ENCODE measurements around the gene ACTG2. TPM values are rescaled to one million over a fixed set of nuclear protein-coding genes. Genes with fewer than 3 reads are reported as not detected.

Gene ACTG2
- total and polyA plus RNA-seq, 10 of the 15 experiments (the other 5 are each of a cell fraction or from before 2014, with no cell fraction given): 0.06 to 0.97 (median 0.12) TPM; not detected in 7

DNA sequence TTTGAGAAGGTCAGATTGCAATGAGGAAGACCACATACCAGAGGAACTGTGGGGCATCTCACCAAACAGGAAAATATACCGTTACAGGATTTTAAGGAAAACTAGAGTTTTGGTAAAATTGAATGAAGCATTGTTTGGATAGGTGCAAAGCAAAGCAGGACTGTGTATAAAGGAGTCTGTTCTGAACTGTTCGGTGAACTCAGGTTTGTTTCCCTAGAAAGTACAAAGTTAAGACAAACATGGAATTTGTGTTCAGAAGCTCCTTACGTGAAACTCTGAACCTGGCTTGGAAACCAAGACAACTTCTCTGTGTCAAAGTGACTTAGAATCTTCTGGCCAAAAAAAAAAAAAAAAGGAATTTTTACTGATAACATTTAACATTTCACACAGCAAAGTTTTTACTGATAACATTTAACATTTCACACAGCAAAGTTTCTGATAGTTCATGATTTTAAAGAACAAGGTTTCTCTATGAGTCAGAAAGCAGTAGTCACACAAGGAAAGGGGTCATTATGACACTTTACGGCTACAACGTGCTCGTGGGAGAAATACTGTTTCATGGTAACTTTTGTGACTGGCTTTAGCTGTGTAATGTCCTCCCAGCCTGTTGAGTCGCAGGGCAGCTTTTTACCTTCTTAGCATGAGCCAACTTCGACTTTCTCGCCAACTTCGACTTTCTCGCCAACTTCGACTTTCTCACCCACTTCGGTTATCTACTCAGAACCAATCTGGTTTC is 70.7 kb downstream of the ACTG2 start (continued):
- TF ChIP-seq CREB1 (IDR thresholded peaks at IDR 0.05; ENCODE audit: low read depth): peak; percentile 73; the same call in 1 of the 2 replicates
- peak; percentile 66; the same call in 1 of the 2 replicates for TF ChIP-seq NBN (IDR thresholded peaks at IDR 0.05)
- TF ChIP-seq NFXL1 (IDR thresholded peaks at IDR 0.05; ENCODE audit: borderline replicate concordance): no peak
- no peak for TF ChIP-seq NFYA (IDR thresholded peaks at IDR 0.05; ENCODE audit: borderline replicate concordance, low read depth, low read length)

DNA sequence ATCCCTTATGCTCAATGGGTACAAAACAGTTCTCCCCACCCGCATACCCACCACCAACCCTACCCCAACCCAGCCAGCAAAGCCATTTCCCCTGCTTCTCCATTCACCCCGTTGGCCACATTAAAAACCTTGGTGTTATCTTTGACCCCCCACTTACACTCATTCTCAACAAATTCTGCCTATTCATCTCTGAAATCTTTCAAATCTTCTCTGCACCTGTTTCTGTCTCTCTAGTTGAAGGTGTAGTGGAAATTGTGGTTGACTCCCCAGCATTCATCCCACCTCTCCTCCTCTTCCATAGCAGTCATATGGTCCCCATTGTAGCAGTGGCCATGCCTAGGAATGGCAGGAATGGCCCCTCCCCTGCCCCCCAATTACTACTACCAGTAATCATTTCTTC is 71.4 kb downstream of the ACTG2 start:
- ChIA-PET POLR2A (interaction anchor here (0.6 to 4.2 kb wide), 7 partner anchors 12 to 68 kb away, joined by 3 to 19 read pairs (median 4); no protein-coding TSS in a partner anchor), RAD21 (ENCODE audit: unreplicated experiment) (interaction anchor here (1.0 to 2.0 kb wide), 5 partner anchors 12 to 143 kb away, joined by 3 to 10 read pairs (median 5); no protein-coding TSS in a partner anchor), CTCF (interaction anchor here (0.8 to 2.0 kb wide), 6 partner anchors 15 to 140 kb away, joined by 3 to 11 read pairs (median 5); no protein-coding TSS in a partner anchor), SMC1A (ENCODE audit: uncharacterized antibody, unreplicated experiment) (interaction anchor here (0.8 to 4.2 kb wide), 11 partner anchors 10 to 156 kb away, joined by 3 to 31 read pairs (median 4); partner anchors contain the start of gene DGUOK)
- no peaks in the 10 kb centered on the region; a peak in 2 of 4 replicates for H3K36me3 ChIP-seq (ENCODE audit: control insufficient read depth in 2 of 2, insufficient read depth in 2 of 2, low read length in 1 of 2)
- H3K79me2 ChIP-seq (ENCODE audit: control insufficient read depth, insufficient read depth, low read length): peaks cover 2% of the 10 kb centered on the region; the same call in 1 of the 2 replicates
- peak overlapping the region; percentile 84; the same call in 1 of the 2 replicates for H2AFZ ChIP-seq (ENCODE audit: control insufficient read depth, low read depth, low read length)
- peaks cover 5% of the 10 kb centered on the region; the same call in 2 of the 3 replicates for H3K9me3 ChIP-seq (replicated peaks; ENCODE audit: control insufficient read depth, insufficient read depth, low read length)
- peak overlapping the region; percentile 46 for H3K4me2 ChIP-seq (ENCODE audit: control insufficient read depth, insufficient read depth)
- peak overlapping the region; percentile 36 for H3K9ac ChIP-seq (ENCODE audit: control insufficient read depth, insufficient read depth, low read length)
- WGBS (ENCODE audit: insufficient coverage, insufficient replicate concordance, low lambda C conversion rate, missing lambda C conversion rate): 33% methylated on average over 2 of the region's 2 CpGs
- TF ChIP-seq NFXL1 (IDR thresholded peaks at IDR 0.05; ENCODE audit: borderline replicate concordance): no peak
- peak; percentile 57; the same call in 1 of the 2 replicates for TF ChIP-seq RUNX3 (IDR thresholded peaks at IDR 0.05; ENCODE audit: low read length)
- TF ChIP-seq GATAD2B (conservative IDR thresholded peaks at IDR 0.05; ENCODE audit: low read depth): no peak
- TF ChIP-seq GABPA (IDR thresholded peaks at IDR 0.05; ENCODE audit: low read depth): no peak
- peak; percentile 57; the same call in 1 of the 2 replicates for TF ChIP-seq EED (IDR thresholded peaks at IDR 0.05; ENCODE audit: low read depth)
- no peak for TF ChIP-seq MYC (IDR thresholded peaks at IDR 0.05; ENCODE audit: insufficient read depth, insufficient read length, insufficient replicate concordance, low read length, severe bottlenecking)
- intact Hi-C loops (cut with micrococcal nuclease; ENCODE audit: unreplicated experiment): no loop called here
- BruUV-seq (replicated peaks): no TSS peak
- 0 out of 2 replicates have a peak overlapping the region, but pooled peaks have one; percentile 43 for H3K4me3 ChIP-seq
- H3K27ac ChIP-seq (ENCODE audit: control insufficient read depth, insufficient read depth): peak overlapping the region; percentile 88
- in situ Hi-C loops (cut with MboI): no loop called here
- ATAC-seq (peak; percentile 45), FAIRE-seq (no peak), DNase-seq (ENCODE audit: low read depth, low spot score) (no peak)
- no peaks in the 10 kb centered on the region for H3K27me3 ChIP-seq (replicated peaks in 1 of 2; ENCODE audit: control insufficient read depth in 2 of 2, insufficient read depth in 2 of 2, low read length in 1 of 2)
- no peaks in the 10 kb centered on the region for H4K20me1 ChIP-seq (ENCODE audit: control insufficient read depth, insufficient read depth)
- H3K4me1 ChIP-seq (ENCODE audit: control insufficient read depth, insufficient read depth, low read length): peaks cover 20% of the 10 kb centered on the region
